GM12865 (cell line): ENCODE measurements around the gene COL9A3.

Experiments used
- DNase-seq: peaks from one replicate; pipeline ENCODE4 v3.0.0; 2010; ENCODE audit warnings: low read depth
- H3K4me3 ChIP-seq: 2 replicates; pipeline ENCODE4 v1.5.1; 2011; ENCODE audit warnings: mild to moderate bottlenecking, low read depth, low read length, control low read depth
- CTCF ChIP-seq: IDR thresholded peaks from 2 replicates; pipeline ENCODE4 v1.5.1; 2011; ENCODE audit warnings: low read length, control low read depth, low read depth, inconsistent platforms; ENCODE audit not compliant: insufficient read depth; ENCODE audit errors: missing control alignments

The COL9A3 gene

GRCh38 chr20:62856931-62857619 is 40.2 kb downstream of the COL9A3 start:
- no peak for DNase-seq

GRCh38 chr20:62858058-62858830 is 41.4 kb downstream of the COL9A3 start:
- DNase-seq = no peak
- no peak overlapping the region for H3K4me3 ChIP-seq
- no peak for TF ChIP-seq CTCF

More at GRCh38 chr20:62856931-62857619, 40.2 kb downstream of the COL9A3 start:
- TF ChIP-seq CTCF = no peak
- H3K4me3 ChIP-seq = no peak overlapping the region

GRCh38 chr20:62859721-62860120 is 42.9 kb downstream of the COL9A3 start:
- no peak for TF ChIP-seq CTCF
- no peak for DNase-seq
- H3K4me3 ChIP-seq = no peak overlapping the region

GRCh38 chr20:62860391-62860923 is 43.6 kb downstream of the COL9A3 start:
- no peak for TF ChIP-seq CTCF
- peak overlapping the region; percentile 52 for H3K4me3 ChIP-seq
- DNase-seq = no peak

GRCh38 chr20:62860924-62861691 is 44.3 kb downstream of the COL9A3 start:
- peak; percentile 46 for DNase-seq
- no peak for TF ChIP-seq CTCF
- H3K4me3 ChIP-seq = peak overlapping the region; percentile 52

GRCh38 chr20:62861726-62862336 is 45.0 kb downstream of the COL9A3 start, which contains the start of gene TCFL5:
Gene TCFL5, minus strand, starts transcription at chr20:62861822. Its CDS starts 152 bp downstream, at chr20:62861670.
- peak within 1 kb of the TSS; percentile 52 for H3K4me3 ChIP-seq
- peak; percentile 93 for DNase-seq
- TF ChIP-seq CTCF = no peak
